LoVo (cell line): ENCODE data around the gene CDK5RAP2.
A peak's percentile ranks its signal among the peaks of the same experiment; 100 is the strongest.
"Not testable (repeated sequence)": the region's sequence is repeated elsewhere in the genome, so short reads cannot be mapped to it uniquely, and the experiment has no call there.

Source experiments
- DNase-seq: peaks from one replicate; pipeline ENCODE4 v3.0.0-alpha.2; 2016; ENCODE audit warnings: low spot score

CDK5RAP2 gene

GRCh38 chr9:120513825-120514396 lies 66.1 kb downstream of the CDK5RAP2 start:
- DNase-seq, result no peak

DNA sequence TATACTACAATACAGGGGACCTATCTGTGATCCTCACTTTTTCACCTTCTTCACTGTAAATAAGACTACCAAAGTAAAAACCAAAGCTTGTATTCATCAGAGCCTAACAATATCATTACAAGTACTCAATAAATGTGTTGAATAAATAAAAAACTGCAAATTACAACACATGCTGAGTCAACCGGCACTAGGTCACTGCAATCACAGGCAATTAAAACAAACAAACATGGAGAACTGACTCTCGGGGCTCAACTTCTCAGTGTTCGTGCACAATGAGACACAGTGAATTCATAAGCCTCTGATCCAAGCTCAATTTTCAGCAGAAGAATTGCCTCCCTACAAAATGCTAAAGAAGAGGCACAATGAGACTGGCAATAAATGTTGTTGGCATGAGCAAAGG lies 69.2 kb downstream of the CDK5RAP2 start:
- DNase-seq, result no peak

DNA sequence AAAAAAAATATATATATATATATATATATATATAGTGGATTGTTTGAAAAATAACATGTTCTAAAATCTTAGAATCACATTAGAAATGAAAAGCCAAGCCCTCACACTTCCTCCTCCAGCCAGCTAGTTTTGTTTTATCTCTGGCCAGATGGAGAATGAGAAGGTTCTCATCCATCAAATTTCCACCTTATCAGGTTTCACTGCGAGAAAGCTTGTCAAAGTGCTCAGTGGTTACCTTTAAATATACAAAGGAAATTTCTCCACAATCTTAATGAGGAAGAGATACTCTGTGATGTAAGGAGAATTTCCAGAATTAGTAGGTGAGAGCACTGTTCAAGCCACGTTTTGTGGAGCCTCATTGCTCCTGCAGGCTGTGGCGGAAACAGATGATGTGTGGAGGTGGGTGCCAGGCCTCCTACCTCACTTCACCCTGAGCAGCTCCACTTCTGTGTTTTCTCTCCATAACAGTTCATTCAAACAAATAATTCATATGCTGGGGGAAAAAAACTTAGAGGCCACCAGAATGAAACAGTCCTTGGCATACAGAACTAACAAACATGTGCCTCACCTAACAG lies 71.9 kb downstream of the CDK5RAP2 start:
- no peak for DNase-seq

DNA sequence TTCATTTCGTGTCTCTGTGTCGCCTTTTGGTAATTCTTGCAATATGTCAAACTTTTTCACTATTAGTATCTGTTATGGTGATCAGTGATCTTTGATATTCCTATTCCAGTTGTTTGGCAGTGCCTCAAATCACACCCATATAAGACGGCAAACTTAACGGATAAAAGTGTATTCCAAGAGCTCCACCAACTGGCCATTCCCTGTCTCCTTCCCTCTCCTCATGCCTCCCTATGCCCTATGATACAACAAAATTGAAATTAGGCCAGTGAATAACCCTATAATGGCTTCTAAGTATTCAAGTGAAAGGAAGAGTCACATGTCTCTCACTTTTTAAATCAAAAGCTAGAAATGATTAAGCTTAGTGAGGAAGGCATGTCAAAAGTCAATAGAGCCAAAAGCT lies 74.8 kb downstream of the CDK5RAP2 start:
- no peak for DNase-seq

- DNase-seq, result no peak
Measured at GRCh38 chr9:120500733-120501132, 79.2 kb downstream of the CDK5RAP2 start.

GRCh38 chr9:120497865-120498264 lies 82.1 kb downstream of the CDK5RAP2 start:
- not testable (repeated sequence) for DNase-seq

GRCh38 chr9:120496438-120496837 lies 83.5 kb downstream of the CDK5RAP2 start:
- not testable (repeated sequence) for DNase-seq

GRCh38 chr9:120490888-120491595 lies 88.9 kb downstream of the CDK5RAP2 start:
- DNase-seq, result no peak

DNA sequence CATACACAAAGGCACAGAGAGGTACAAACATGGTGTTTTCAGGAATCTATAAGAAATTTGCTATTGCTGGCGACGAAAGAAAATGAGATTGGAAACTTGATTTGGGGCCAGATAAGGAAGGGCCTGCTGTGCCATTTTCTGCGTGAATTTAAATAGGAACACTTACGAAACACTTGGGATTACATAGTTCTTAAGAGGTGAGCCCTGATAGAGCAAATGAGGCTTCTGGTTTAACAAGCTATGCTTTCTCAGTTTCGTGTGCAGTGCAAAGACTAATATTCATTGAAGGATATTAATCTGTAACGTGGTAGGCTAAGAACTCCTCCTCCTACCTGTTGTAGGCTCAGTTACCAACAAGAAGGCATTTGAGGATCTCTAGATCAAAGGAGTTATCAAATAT lies 93.1 kb downstream of the CDK5RAP2 start:
- no peak for DNase-seq

- no peak for DNase-seq
Measured at GRCh38 chr9:120486347-120486746, 93.6 kb downstream of the CDK5RAP2 start.

GRCh38 chr9:120485788-120486187 lies 94.2 kb downstream of the CDK5RAP2 start:
- no peak for DNase-seq

GRCh38 chr9:120484162-120484561 lies 95.8 kb downstream of the CDK5RAP2 start:
- DNase-seq, result no peak

- DNase-seq, result no peak
Measured at GRCh38 chr9:120482424-120483186, 97.4 kb downstream of the CDK5RAP2 start.

DNA sequence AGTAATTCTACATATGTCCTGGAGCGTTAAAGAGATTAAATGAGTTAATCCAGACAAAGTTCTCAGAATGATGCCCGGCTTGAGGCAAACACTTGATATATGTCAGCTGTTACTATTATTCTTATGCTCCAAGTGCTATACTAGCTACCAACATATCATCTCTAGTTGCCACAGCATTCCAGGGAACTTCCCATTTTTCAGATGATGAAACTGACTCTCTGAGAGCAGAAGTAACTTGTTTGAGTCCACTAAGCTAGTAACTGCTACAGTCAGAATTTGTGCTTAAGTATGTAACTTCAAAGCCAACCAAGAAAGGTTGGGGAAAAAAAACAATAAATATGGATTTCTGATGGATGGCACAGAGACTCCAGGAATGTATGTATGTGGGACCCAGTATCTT lies 98.1 kb downstream of the CDK5RAP2 start:
- no peak for DNase-seq

DNA sequence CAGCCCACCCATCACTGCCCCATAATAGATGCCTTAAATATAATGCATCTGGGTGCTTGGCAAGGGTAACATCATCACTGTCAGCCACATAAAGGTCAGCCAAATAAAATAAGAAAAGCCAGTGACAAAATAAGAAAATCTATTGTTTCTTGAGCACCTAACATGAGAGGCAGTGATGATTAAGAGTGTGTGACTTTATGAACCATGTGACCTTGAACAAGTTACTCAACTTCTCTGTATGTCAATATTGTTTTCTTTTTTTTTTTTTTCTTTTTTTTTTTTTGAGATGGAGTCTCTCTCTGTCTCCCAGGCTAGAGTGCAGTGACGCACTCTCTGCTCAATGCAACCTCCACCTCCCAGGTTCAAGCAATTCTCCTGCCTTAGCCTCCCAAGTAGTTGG lies 98.7 kb downstream of the CDK5RAP2 start:
- DNase-seq, result no peak

DNA sequence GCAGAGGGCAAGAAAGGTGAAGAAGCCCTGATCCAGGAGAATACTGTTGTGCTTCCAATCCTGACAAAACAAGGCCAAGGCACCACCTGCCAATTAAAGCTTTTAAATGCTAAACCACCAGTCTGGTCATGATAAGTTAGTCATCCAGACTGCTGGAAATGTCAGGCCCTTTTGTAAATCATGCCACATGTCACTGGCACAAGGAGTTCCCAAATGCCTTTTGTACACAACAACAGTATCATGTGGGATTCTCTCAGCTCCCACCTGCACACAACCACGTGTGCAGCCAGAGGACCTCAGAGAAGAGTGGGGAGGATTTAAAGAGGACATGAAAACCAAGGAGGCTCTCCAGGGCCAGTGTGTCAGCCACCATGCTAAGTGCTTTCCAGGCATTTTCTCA lies 99.3 kb downstream of the CDK5RAP2 start:
- no peak for DNase-seq

GRCh38 chr9:120478208-120478607 lies 101.8 kb downstream of the CDK5RAP2 start:
- no peak for DNase-seq

GRCh38 chr9:120477534-120478001 lies 102.4 kb downstream of the CDK5RAP2 start:
- DNase-seq, result peak; percentile 25

DNA sequence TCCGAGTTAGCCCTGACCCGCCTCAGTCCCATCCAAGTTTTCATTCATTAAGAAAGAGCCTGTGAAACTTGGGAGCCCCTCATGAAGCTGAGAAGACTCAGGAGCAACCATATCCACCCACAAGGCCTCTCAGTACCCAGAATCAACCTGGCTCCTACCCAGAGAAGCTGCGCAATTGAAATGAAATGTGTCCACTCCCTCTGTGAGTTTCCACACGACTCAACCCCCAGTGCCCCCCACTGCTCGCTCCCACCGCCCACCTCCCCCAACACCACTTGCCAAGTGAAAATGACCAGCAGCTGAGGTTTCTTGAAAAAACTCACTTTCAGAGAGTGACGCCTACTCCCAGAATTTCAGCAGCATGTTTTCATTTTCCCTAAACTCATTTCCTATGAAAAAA lies 104.6 kb downstream of the CDK5RAP2 start:
- no peak for DNase-seq

DNA sequence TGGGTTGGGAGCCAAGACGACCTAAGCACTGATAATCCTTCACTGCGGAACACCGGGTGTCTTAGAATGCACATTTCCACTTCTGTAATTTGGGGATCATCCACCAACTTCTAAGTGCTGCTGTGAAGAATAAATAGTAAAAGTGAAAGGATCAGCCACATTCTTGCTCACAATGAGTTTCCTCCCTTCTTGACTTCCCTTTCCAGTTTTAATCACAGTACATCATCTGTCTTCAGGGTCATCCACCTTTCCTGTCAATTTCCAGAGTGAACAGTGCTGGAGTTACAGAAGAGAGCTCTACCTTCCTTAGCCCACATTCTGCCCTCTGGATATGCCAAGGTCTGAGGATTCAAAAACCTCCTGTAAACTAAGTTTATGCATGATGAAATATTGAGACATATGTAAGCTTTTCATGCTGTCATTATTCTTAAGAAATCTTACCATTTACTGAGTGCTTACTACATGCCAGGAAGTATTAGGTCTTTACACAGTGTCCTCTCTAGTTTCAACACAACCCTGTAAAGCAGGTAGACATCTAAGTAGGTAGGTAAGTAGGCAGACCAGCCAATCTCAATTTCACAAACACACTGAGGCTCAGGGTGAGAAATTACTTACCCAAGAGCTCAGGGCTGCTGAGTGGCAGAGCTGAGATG lies 105.2 kb downstream of the CDK5RAP2 start:
- no peak for DNase-seq

GRCh38 chr9:120473608-120474007 lies 106.4 kb downstream of the CDK5RAP2 start:
- DNase-seq, result no peak

DNA sequence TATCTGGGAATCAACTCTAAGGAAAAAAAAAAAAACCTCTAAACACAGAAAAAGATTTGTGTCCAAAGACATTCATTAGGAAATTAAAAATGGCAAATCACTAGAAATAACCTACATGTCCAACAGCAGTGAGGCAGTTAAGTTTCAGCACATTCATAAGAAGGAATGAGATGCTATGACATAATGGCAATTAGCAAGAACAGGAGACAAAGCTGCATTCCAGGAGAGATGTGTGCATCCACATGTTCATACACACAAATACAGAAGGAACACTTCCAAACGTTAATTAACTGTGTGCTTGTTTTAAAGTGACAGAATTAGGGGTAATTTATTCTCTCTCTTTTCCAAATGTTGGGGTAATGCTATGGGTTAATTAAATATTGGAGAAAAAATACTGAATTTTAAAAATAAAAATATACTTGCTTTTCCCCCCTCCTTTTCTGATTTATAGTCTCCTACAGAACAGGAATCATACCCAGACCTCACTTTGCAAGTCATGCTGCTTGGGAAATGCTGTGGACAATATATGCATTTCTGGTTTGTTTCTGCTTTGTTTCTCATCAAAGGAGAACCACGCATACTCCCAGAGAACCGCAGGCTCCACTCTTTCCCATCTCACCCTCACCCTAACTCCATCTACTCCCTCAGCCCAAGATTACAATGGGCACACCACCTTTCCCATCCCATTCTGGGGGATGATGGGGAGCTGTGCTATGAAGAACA lies 114.1 kb downstream of the CDK5RAP2 start:
- no peak for DNase-seq
